GM12872 (cell line): Measurements from ENCODE around the gene SRSF4.

Experiments used
- TF ChIP-seq, protein P1 (sequence below): IDR thresholded peaks from 3 replicates; pipeline ENCODE4 v1.5.1; 2011; ENCODE audit warnings: low read depth, mild to moderate bottlenecking, low read length, moderate library complexity; ENCODE audit not compliant: insufficient read depth

The SRSF4 gene

DNA sequence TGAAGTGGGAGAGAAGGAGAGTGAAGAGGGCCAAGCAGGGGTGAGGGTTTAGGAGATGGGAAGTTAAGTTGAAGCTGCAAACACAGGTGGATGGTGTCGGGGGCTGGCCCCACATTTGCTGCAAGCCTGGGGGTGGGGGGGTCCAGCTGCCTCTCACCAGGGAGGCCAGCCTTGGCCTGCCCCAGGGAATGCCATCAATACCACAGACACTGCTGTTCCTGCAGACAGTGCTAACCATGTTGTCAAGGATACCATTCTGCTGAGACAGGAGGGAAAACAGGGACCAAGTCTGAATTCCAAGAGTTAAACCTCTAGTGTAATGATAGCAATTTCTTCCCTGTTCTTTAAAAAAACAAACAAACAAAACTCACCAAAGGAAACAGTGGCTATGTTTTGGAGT is 41.0 kb upstream of the SRSF4 start:
- TF ChIP-seq, protein P1, sequence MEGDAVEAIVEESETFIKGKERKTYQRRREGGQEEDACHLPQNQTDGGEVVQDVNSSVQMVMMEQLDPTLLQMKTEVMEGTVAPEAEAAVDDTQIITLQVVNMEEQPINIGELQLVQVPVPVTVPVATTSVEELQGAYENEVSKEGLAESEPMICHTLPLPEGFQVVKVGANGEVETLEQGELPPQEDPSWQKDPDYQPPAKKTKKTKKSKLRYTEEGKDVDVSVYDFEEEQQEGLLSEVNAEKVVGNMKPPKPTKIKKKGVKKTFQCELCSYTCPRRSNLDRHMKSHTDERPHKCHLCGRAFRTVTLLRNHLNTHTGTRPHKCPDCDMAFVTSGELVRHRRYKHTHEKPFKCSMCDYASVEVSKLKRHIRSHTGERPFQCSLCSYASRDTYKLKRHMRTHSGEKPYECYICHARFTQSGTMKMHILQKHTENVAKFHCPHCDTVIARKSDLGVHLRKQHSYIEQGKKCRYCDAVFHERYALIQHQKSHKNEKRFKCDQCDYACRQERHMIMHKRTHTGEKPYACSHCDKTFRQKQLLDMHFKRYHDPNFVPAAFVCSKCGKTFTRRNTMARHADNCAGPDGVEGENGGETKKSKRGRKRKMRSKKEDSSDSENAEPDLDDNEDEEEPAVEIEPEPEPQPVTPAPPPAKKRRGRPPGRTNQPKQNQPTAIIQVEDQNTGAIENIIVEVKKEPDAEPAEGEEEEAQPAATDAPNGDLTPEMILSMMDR, result no peak

GRCh38 chr1:29221296-29221695 is 39.6 kb upstream of the SRSF4 start:
- TF ChIP-seq, protein P1, result no peak

- TF ChIP-seq, protein P1, result no peak
Measured at GRCh38 chr1:29218223-29218622, 36.5 kb upstream of the SRSF4 start.

- TF ChIP-seq, protein P1, result no peak
Measured at GRCh38 chr1:29217633-29218032, 35.9 kb upstream of the SRSF4 start.

- TF ChIP-seq, protein P1, result no peak
Measured at GRCh38 chr1:29213055-29213454, 31.4 kb upstream of the SRSF4 start.

GRCh38 chr1:29211086-29212030 is 29.7 kb upstream of the SRSF4 start:
- TF ChIP-seq, protein P1, result no peak

DNA sequence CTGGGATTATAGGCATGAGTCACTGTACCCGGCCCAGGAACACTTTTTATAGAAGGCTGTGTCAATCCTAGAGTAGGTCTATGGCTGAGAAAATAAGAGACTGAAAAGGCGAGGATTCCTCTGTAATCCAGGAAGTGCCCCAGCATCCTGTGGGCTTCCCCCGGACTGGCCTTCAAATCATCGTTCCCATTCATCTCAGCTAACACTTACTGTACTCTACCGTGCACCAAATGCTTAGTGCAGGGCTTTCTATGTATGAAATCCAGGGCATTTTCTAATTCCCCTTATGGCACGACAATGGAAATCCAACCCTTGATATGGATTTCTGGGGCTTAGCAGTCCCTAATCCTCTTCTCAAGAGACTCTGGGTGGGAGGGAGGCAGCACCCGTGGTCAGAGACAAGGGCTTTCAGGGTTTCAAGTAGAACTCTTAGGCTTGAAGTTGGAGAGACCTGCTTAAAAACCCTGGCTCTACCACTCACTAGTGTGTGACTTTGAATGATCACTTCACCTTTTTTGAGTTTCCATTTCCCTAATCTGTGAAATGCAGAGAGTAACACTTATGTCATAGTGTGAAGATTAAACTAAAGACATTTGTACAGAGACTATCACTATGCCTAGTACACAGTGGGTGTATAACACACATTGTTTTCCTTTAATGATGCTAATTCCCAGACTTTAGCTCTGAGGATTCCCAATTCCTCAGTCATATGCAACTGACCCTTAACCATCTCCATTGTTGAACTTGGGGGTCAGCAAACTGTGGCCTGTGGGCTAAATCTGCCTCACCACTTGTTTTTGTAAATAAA is 28.8 kb upstream of the SRSF4 start:
- TF ChIP-seq, protein P1, result no peak
